GM23338 (cell line): Measurements from ENCODE around the gene TCEAL3.

Source experiments
- CREB1 ChIP-seq: fragments of 250-450 bp; sonication (Bioruptor Pico); IDR thresholded peaks from 2 replicates; pipeline ENCODE4 v1.5.0; 2020; ENCODE audit warnings: low read depth, mild to moderate bottlenecking, moderate library complexity
- EZH2 ChIP-seq: fragments of 200-600 bp; sonication (generic); IDR thresholded peaks from one replicate; pipeline ENCODE4 v1.8.0; 2017; ENCODE audit warnings: antibody characterized with exemption, mild to moderate bottlenecking, low read depth; ENCODE audit not compliant: unreplicated experiment
- EZH2phosphoT487 ChIP-seq: fragments of 200-600 bp; sonication (generic); IDR thresholded peaks from one replicate; pipeline ENCODE4 v1.8.1; 2018; ENCODE audit warnings: antibody characterized with exemption; ENCODE audit not compliant: unreplicated experiment
- JUNB ChIP-seq: IDR thresholded peaks from one replicate; pipeline ENCODE4 v1.6.1; 2016; ENCODE audit warnings: antibody characterized with exemption; ENCODE audit not compliant: unreplicated experiment
- NANOG ChIP-seq: IDR thresholded peaks from 2 replicates; pipeline ENCODE4 v1.6.1; 2016; ENCODE audit warnings: antibody characterized with exemption, borderline replicate concordance
- POLR2AphosphoS5 ChIP-seq: IDR thresholded peaks from 2 replicates; pipeline ENCODE4 v1.6.1; 2016; ENCODE audit warnings: antibody characterized with exemption, low read depth
- STAT1 ChIP-seq: IDR thresholded peaks from one replicate; pipeline ENCODE4 v1.6.1; 2016; ENCODE audit warnings: antibody characterized with exemption; ENCODE audit not compliant: unreplicated experiment
- ZNF114 ChIP-seq: fragments of 250-450 bp; sonication (Bioruptor Pico); IDR thresholded peaks from 2 replicates; pipeline ENCODE4 v1.5.0; 2020; ENCODE audit warnings: mild to moderate bottlenecking, moderate library complexity
- ZNF331 ChIP-seq: fragments of 250-450 bp; sonication (Bioruptor Pico); IDR thresholded peaks from 2 replicates; pipeline ENCODE4 v1.5.0; 2020; ENCODE audit warnings: low read depth, mild to moderate bottlenecking, moderate library complexity
- TF ChIP-seq, protein P1 (sequence below), 2 experiments: fragments of 200-600 bp in 1 of 2; sonication (generic) in 1 of 2; conservative IDR thresholded peaks; 2 replicates each; pipeline versions ENCODE4 v1.5.1 to v1.6.1; 2016 to 2017; ENCODE audit warnings: antibody characterized with exemption in 2 of 2, low read depth in 2 of 2, mild to moderate bottlenecking in 2 of 2, moderate library complexity in 1 of 2
- TF ChIP-seq, protein P2 (sequence below): IDR thresholded peaks from 2 replicates; pipeline ENCODE4 v1.6.1; 2016; ENCODE audit warnings: antibody characterized with exemption
- TF ChIP-seq, protein P3 (sequence below): IDR thresholded peaks from one replicate; pipeline ENCODE4 v1.6.1; 2018; ENCODE audit warnings: antibody characterized with exemption; ENCODE audit not compliant: unreplicated experiment
- TF ChIP-seq, protein P4 (sequence below): fragments of 250-450 bp; sonication (Bioruptor Pico); IDR thresholded peaks from 2 replicates; pipeline ENCODE4 v1.5.0; 2020; ENCODE audit warnings: mild to moderate bottlenecking, moderate library complexity

DNA sequence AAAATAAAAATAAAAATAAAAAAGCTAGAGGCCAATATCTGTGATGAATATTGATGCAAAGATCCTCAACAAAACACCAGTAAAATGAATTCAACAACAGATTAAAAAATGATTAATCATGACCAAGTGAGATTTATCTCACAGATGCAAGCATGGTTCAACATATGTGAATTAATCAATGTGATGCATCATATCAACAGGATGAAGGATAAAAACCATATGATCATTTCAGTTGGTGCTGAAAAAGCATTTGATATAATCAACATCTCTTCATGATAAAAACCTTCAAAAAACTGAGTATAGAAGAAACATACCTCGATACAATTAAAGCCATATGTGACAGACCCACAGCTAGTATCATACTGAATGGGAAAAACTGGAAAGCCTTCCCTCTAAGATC lies 39.9 kb downstream of the TCEAL3 start:
- TF ChIP-seq POLR2AphosphoS5 = no peak
- TF ChIP-seq, protein P1, sequence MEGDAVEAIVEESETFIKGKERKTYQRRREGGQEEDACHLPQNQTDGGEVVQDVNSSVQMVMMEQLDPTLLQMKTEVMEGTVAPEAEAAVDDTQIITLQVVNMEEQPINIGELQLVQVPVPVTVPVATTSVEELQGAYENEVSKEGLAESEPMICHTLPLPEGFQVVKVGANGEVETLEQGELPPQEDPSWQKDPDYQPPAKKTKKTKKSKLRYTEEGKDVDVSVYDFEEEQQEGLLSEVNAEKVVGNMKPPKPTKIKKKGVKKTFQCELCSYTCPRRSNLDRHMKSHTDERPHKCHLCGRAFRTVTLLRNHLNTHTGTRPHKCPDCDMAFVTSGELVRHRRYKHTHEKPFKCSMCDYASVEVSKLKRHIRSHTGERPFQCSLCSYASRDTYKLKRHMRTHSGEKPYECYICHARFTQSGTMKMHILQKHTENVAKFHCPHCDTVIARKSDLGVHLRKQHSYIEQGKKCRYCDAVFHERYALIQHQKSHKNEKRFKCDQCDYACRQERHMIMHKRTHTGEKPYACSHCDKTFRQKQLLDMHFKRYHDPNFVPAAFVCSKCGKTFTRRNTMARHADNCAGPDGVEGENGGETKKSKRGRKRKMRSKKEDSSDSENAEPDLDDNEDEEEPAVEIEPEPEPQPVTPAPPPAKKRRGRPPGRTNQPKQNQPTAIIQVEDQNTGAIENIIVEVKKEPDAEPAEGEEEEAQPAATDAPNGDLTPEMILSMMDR (conservative IDR thresholded peaks at IDR 0.05; ENCODE audit: low read depth in 2 of 2) = no peak
- no peak for TF ChIP-seq EZH2
- TF ChIP-seq EZH2phosphoT487 = no peak
- no peak for TF ChIP-seq CREB1
- no peak for TF ChIP-seq NANOG
- TF ChIP-seq ZNF114 (CRISPR knock-in tag) = no peak
- TF ChIP-seq JUNB = no peak
- TF ChIP-seq, protein P2, sequence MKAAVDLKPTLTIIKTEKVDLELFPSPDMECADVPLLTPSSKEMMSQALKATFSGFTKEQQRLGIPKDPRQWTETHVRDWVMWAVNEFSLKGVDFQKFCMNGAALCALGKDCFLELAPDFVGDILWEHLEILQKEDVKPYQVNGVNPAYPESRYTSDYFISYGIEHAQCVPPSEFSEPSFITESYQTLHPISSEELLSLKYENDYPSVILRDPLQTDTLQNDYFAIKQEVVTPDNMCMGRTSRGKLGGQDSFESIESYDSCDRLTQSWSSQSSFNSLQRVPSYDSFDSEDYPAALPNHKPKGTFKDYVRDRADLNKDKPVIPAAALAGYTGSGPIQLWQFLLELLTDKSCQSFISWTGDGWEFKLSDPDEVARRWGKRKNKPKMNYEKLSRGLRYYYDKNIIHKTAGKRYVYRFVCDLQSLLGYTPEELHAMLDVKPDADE = no peak
- TF ChIP-seq, protein P3, sequence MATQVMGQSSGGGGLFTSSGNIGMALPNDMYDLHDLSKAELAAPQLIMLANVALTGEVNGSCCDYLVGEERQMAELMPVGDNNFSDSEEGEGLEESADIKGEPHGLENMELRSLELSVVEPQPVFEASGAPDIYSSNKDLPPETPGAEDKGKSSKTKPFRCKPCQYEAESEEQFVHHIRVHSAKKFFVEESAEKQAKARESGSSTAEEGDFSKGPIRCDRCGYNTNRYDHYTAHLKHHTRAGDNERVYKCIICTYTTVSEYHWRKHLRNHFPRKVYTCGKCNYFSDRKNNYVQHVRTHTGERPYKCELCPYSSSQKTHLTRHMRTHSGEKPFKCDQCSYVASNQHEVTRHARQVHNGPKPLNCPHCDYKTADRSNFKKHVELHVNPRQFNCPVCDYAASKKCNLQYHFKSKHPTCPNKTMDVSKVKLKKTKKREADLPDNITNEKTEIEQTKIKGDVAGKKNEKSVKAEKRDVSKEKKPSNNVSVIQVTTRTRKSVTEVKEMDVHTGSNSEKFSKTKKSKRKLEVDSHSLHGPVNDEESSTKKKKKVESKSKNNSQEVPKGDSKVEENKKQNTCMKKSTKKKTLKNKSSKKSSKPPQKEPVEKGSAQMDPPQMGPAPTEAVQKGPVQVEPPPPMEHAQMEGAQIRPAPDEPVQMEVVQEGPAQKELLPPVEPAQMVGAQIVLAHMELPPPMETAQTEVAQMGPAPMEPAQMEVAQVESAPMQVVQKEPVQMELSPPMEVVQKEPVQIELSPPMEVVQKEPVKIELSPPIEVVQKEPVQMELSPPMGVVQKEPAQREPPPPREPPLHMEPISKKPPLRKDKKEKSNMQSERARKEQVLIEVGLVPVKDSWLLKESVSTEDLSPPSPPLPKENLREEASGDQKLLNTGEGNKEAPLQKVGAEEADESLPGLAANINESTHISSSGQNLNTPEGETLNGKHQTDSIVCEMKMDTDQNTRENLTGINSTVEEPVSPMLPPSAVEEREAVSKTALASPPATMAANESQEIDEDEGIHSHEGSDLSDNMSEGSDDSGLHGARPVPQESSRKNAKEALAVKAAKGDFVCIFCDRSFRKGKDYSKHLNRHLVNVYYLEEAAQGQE = no peak
- no peak for TF ChIP-seq ZNF331 (CRISPR knock-in tag)
- TF ChIP-seq STAT1 = no peak
- TF ChIP-seq, protein P4, sequence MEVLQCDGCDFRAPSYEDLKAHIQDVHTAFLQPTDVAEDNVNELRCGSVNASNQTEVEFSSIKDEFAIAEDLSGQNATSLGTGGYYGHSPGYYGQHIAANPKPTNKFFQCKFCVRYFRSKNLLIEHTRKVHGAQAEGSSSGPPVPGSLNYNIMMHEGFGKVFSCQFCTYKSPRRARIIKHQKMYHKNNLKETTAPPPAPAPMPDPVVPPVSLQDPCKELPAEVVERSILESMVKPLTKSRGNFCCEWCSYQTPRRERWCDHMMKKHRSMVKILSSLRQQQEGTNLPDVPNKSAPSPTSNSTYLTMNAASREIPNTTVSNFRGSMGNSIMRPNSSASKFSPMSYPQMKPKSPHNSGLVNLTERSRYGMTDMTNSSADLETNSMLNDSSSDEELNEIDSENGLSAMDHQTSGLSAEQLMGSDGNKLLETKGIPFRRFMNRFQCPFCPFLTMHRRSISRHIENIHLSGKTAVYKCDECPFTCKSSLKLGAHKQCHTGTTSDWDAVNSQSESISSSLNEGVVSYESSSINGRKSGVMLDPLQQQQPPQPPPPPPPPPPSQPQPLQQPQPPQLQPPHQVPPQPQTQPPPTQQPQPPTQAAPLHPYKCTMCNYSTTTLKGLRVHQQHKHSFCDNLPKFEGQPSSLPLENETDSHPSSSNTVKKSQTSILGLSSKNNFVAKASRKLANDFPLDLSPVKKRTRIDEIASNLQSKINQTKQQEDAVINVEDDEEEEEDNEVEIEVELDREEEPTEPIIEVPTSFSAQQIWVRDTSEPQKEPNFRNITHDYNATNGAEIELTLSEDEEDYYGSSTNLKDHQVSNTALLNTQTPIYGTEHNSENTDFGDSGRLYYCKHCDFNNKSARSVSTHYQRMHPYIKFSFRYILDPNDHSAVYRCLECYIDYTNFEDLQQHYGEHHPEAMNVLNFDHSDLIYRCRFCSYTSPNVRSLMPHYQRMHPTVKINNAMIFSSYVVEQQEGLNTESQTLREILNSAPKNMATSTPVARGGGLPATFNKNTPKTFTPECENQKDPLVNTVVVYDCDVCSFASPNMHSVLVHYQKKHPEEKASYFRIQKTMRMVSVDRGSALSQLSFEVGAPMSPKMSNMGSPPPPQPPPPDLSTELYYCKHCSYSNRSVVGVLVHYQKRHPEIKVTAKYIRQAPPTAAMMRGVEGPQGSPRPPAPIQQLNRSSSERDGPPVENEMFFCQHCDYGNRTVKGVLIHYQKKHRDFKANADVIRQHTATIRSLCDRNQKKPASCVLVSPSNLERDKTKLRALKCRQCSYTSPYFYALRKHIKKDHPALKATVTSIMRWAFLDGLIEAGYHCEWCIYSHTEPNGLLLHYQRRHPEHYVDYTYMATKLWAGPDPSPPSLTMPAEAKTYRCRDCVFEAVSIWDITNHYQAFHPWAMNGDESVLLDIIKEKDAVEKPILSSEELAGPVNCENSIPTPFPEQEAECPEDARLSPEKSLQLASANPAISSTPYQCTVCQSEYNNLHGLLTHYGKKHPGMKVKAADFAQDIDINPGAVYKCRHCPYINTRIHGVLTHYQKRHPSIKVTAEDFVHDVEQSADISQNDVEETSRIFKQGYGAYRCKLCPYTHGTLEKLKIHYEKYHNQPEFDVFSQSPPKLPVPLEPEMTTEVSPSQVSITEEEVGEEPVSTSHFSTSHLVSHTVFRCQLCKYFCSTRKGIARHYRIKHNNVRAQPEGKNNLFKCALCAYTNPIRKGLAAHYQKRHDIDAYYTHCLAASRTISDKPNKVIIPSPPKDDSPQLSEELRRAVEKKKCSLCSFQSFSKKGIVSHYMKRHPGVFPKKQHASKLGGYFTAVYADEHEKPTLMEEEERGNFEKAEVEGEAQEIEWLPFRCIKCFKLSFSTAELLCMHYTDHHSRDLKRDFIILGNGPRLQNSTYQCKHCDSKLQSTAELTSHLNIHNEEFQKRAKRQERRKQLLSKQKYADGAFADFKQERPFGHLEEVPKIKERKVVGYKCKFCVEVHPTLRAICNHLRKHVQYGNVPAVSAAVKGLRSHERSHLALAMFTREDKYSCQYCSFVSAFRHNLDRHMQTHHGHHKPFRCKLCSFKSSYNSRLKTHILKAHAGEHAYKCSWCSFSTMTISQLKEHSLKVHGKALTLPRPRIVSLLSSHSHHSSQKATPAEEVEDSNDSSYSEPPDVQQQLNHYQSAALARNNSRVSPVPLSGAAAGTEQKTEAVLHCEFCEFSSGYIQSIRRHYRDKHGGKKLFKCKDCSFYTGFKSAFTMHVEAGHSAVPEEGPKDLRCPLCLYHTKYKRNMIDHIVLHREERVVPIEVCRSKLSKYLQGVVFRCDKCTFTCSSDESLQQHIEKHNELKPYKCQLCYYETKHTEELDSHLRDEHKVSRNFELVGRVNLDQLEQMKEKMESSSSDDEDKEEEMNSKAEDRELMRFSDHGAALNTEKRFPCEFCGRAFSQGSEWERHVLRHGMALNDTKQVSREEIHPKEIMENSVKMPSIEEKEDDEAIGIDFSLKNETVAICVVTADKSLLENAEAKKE (CRISPR knock-in tag) = no peak
